NCI-H2196 (cell line): ENCODE measurements around the gene RECQL5.
"Not testable (repeated sequence)": the region's sequence is repeated elsewhere in the genome, so short reads cannot be mapped to it uniquely, and the experiment has no call there.

ENCODE experiments used
- DNase-seq: peaks from one replicate; lab custom pipeline; 2025; ENCODE audit not compliant: unreplicated experiment; lab: John Stamatoyannopoulos, UW

The RECQL5 gene

GRCh38 chr17:75595920-75596313, 71.0 kb downstream of the RECQL5 start:
- DNase-seq = no peak

GRCh38 chr17:75595284-75595919, 71.6 kb downstream of the RECQL5 start:
- DNase-seq = no peak

GRCh38 chr17:75594499-75595283, 72.3 kb downstream of the RECQL5 start:
- no peak for DNase-seq

GRCh38 chr17:75593430-75593829, 73.5 kb downstream of the RECQL5 start:
- not testable (repeated sequence) for DNase-seq

GRCh38 chr17:75592348-75593020, 74.5 kb downstream of the RECQL5 start:
- DNase-seq = no peak

GRCh38 chr17:75591722-75592302, 75.1 kb downstream of the RECQL5 start:
- no peak for DNase-seq

GRCh38 chr17:75590849-75591721, 75.9 kb downstream of the RECQL5 start:
- DNase-seq = no peak

- DNase-seq = no peak
Measured at GRCh38 chr17:75590314-75590761, 76.6 kb downstream of the RECQL5 start.

GRCh38 chr17:75589919-75590303, 77.0 kb downstream of the RECQL5 start:
- peak; percentile 26 for DNase-seq

- peak; percentile 93 for DNase-seq
Measured at GRCh38 chr17:75589012-75589918, 77.7 kb downstream of the RECQL5 start.

- peak; percentile 67 for DNase-seq
Measured at GRCh38 chr17:75588596-75589011, 78.3 kb downstream of the RECQL5 start.

GRCh38 chr17:75587675-75588595, 79.0 kb downstream of the RECQL5 start, which contains the start of gene MYO15B:
Gene MYO15B (plus strand): TSS chr17:75587800. CDS start chr17:75588058, 258 bp downstream.
- DNase-seq = no peak

- DNase-seq = no peak
Measured at GRCh38 chr17:75584849-75585175, 82.1 kb downstream of the RECQL5 start.

GRCh38 chr17:75583197-75583596, 83.8 kb downstream of the RECQL5 start:
- DNase-seq = not testable (repeated sequence)

GRCh38 chr17:75581121-75581725, 85.7 kb downstream of the RECQL5 start:
- DNase-seq = not testable (repeated sequence)
